Hepatocyte (in vitro differentiated cells): Measurements from ENCODE around the gene ARHGAP40. TPM values are rescaled to one million over a fixed set of nuclear protein-coding genes. Genes with fewer than 3 reads are reported as not detected.

Source experiments
- DNase-seq: peaks from one replicate; pipeline ENCODE4 v3.0.0-alpha.2; 2016; ENCODE audit warnings: low spot score
- H2AFZ ChIP-seq: fragments of 200-600 bp; sonication (generic); 2 replicates; pipeline ENCODE4 v1.6.0; 2016; ENCODE audit warnings: antibody characterized with exemption, mild to moderate bottlenecking
- H3K27ac ChIP-seq: fragments of 200-600 bp; sonication (generic); 2 replicates; pipeline ENCODE4 v1.5.1; 2016; ENCODE audit warnings: mild to moderate bottlenecking
- H3K27me3 ChIP-seq: fragments of 200-600 bp; sonication (generic); 2 replicates; pipeline ENCODE4 v1.6.1; 2016
- H3K36me3 ChIP-seq: fragments of 200-600 bp; sonication (generic); replicated peaks from 2 replicates; pipeline ENCODE4 v1.5.1; 2016; ENCODE audit warnings: low read depth; ENCODE audit not compliant: insufficient read depth
- H3K4me1 ChIP-seq: fragments of 200-600 bp; sonication (generic); 2 replicates; pipeline ENCODE4 v1.5.1; 2016; ENCODE audit warnings: mild to moderate bottlenecking, moderate library complexity; ENCODE audit not compliant: insufficient read depth
- H3K4me2 ChIP-seq: fragments of 200-600 bp; sonication (generic); 2 replicates; pipeline ENCODE4 v1.6.0; 2016
- H3K4me3 ChIP-seq: fragments of 200-600 bp; sonication (generic); 2 replicates; pipeline ENCODE4 v1.5.1; 2016; ENCODE audit warnings: mild to moderate bottlenecking
- H3K79me2 ChIP-seq: fragments of 200-600 bp; sonication (generic); 2 replicates; pipeline ENCODE4 v1.6.0; 2017; ENCODE audit warnings: mild to moderate bottlenecking
- H3K9me2 ChIP-seq: fragments of 200-600 bp; sonication (generic); replicated peaks from 2 replicates; pipeline ENCODE4 v1.6.0; 2017; ENCODE audit warnings: mild to moderate bottlenecking; ENCODE audit not compliant: insufficient read depth
- H3K9me3 ChIP-seq: fragments of 200-600 bp; sonication (generic); 2 replicates; pipeline ENCODE4 v1.5.1; 2016; ENCODE audit warnings: low read depth, mild to moderate bottlenecking
- H4K20me1 ChIP-seq: fragments of 200-600 bp; sonication (generic); 2 replicates; pipeline ENCODE4 v1.6.0; 2016; ENCODE audit warnings: mild to moderate bottlenecking; ENCODE audit not compliant: insufficient read depth, poor library complexity, severe bottlenecking
- EZH2 ChIP-seq: fragments of 200-600 bp; sonication (generic); IDR thresholded peaks from 2 replicates; pipeline ENCODE4 v1.6.1; 2016; ENCODE audit warnings: antibody characterized with exemption, mild to moderate bottlenecking, borderline replicate concordance
- EZH2phosphoT487 ChIP-seq: fragments of 200-600 bp; sonication (generic); IDR thresholded peaks from one replicate; pipeline ENCODE4 v1.6.1; 2018; ENCODE audit warnings: antibody characterized with exemption, mild to moderate bottlenecking, low read depth, moderate library complexity; ENCODE audit not compliant: unreplicated experiment, severe bottlenecking
- WGBS: methylation state at CpG from one replicate; pipeline ENCODE4 v1.1.6; 2016; ENCODE audit warnings: low lambda C conversion rate; ENCODE audit errors: missing lambda C conversion rate; 5-methylcytosine and 5-hydroxymethylcytosine counted together
- polyA plus RNA-seq: library from polyadenylated mRNA; unstranded; fragments of >200 nt; fragmentation: Nextera tagmentation; extraction: Ambion mirVana; gene quantifications from 2 replicates; pipeline ENCODE4 v1.2.1, GENCODE V29; 2016
- total RNA-seq: library from RNA; depleted of rRNA; stranded (reverse); fragments of >200 nt; gene quantifications from 2 replicates; pipeline ENCODE4 v1.2.3, GENCODE V29; 2014
- TF ChIP-seq, protein P1 (sequence below): fragments of 200-600 bp; sonication (generic); IDR thresholded peaks from 2 replicates; pipeline ENCODE4 v1.5.1; 2016; ENCODE audit warnings: antibody characterized with exemption, mild to moderate bottlenecking; ENCODE audit not compliant: poor library complexity

ARHGAP40 gene
- total and polyA plus RNA-seq, 2 experiments from 2014 or later: 1.1 to 1.2 TPM

DNA sequence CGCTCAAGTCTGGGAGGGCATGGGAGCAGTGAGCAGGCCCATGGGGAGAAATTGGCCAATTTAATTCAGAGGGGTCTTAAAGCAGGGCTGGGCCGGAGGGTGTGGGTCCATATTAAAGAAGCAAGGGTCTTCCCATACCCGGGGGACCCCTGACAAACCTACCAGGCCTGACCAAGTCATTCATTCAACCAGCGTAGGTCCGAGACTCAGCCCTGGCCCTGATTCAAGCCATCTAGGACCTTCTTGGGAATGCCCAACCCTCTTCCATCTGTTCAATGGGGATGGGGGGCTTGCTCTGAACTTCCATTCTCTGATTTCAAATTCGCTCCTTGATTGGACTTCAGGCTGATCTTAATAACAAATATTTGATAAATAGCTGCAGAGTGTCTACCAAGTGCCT is 13.3 kb upstream of the ARHGAP40 start:
- no peak for TF ChIP-seq EZH2phosphoT487
- TF ChIP-seq, protein P1, sequence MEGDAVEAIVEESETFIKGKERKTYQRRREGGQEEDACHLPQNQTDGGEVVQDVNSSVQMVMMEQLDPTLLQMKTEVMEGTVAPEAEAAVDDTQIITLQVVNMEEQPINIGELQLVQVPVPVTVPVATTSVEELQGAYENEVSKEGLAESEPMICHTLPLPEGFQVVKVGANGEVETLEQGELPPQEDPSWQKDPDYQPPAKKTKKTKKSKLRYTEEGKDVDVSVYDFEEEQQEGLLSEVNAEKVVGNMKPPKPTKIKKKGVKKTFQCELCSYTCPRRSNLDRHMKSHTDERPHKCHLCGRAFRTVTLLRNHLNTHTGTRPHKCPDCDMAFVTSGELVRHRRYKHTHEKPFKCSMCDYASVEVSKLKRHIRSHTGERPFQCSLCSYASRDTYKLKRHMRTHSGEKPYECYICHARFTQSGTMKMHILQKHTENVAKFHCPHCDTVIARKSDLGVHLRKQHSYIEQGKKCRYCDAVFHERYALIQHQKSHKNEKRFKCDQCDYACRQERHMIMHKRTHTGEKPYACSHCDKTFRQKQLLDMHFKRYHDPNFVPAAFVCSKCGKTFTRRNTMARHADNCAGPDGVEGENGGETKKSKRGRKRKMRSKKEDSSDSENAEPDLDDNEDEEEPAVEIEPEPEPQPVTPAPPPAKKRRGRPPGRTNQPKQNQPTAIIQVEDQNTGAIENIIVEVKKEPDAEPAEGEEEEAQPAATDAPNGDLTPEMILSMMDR: no peak
- TF ChIP-seq EZH2: no peak

DNA sequence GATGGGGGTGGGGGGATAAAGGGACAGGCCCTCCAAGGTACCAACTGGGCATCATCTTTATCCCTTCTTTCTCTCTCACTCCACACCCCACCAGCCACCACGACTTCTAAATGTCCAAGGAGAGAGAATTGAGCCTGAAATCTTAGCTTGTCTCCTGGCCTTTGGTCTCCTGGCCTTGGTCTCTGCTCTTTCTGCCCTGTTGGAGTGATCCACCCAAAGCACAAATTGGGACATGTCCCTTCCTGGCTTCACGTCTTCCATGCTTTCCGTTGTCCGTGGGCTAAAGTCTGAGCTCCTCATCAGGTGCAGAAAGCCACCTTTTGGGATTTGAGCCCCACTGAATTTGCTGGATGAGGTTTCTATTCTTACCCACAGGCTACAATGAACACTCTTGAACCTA is 12.3 kb upstream of the ARHGAP40 start:
- no peak overlapping the region for H3K4me2 ChIP-seq
- no peaks in the 10 kb centered on the region for H3K9me3 ChIP-seq
- H3K9me2 ChIP-seq: no peaks in the 10 kb centered on the region
- no peak overlapping the region for H3K4me3 ChIP-seq
- TF ChIP-seq EZH2phosphoT487: no peak
- TF ChIP-seq, protein P1: no peak
- no peak for TF ChIP-seq EZH2
- H3K27ac ChIP-seq: no peak overlapping the region
- DNase-seq: no peak
- H3K27me3 ChIP-seq: no peaks in the 10 kb centered on the region
- no peaks in the 10 kb centered on the region for H3K36me3 ChIP-seq
- no peaks in the 10 kb centered on the region for H4K20me1 ChIP-seq
- H3K79me2 ChIP-seq: no peaks in the 10 kb centered on the region
- no peaks in the 10 kb centered on the region for H3K4me1 ChIP-seq
- 90% methylated on average over 4 of the region's 4 CpGs for WGBS
- H2AFZ ChIP-seq: no peak overlapping the region

More for the DNA sequence above, 13.3 kb upstream of the ARHGAP40 start:
- no peak overlapping the region for H3K27ac ChIP-seq
- no peaks in the 10 kb centered on the region for H3K4me1 ChIP-seq
- no peaks in the 10 kb centered on the region for H3K9me3 ChIP-seq
- DNase-seq: no peak
- no peak overlapping the region for H2AFZ ChIP-seq
- no peaks in the 10 kb centered on the region for H3K27me3 ChIP-seq
- no peak overlapping the region for H3K4me3 ChIP-seq
- H3K79me2 ChIP-seq: no peaks in the 10 kb centered on the region
- whole genome bisulfite sequencing: 97% methylated on average over 6 of the region's 6 CpGs
- no peaks in the 10 kb centered on the region for H3K36me3 ChIP-seq
- no peak overlapping the region for H3K4me2 ChIP-seq
- H4K20me1 ChIP-seq: no peaks in the 10 kb centered on the region
- H3K9me2 ChIP-seq: no peaks in the 10 kb centered on the region

DNA sequence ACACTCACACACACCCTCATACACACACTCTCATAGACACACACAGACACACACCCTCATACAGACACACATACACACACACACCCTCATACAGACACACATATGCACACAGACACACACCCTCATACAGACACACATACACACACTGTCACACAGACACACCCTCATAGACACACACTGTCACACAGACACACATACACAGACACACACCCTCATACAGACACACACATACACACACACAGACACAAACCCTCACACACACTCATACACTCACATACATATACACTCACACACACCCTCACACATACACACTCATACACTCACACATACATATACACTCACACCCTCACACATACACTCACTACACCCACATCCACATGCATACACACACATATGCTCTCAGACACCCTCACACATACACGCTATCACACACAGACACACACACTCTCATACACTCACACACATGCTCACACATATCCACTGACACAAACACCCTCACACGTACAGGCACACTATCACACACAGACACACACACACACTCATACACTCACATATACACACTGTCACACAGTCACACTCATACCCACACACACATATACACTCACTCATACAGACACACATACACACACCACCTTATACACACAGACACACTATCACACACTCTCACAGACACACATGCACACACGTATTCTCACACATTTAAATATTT is 11.5 kb upstream of the ARHGAP40 start:
- no peak overlapping the region for H3K4me3 ChIP-seq
- H3K9me3 ChIP-seq: no peaks in the 10 kb centered on the region
- H3K4me2 ChIP-seq: no peak overlapping the region
- H4K20me1 ChIP-seq: no peaks in the 10 kb centered on the region
- DNase-seq: no peak
- no peaks in the 10 kb centered on the region for H3K9me2 ChIP-seq
- H2AFZ ChIP-seq: no peak overlapping the region
- no peaks in the 10 kb centered on the region for H3K36me3 ChIP-seq
- no peaks in the 10 kb centered on the region for H3K4me1 ChIP-seq
- TF ChIP-seq, protein P1: no peak
- TF ChIP-seq EZH2 (no peak), EZH2phosphoT487 (no peak)
- H3K27ac ChIP-seq: no peak overlapping the region
- no peaks in the 10 kb centered on the region for H3K27me3 ChIP-seq
- H3K79me2 ChIP-seq: no peaks in the 10 kb centered on the region
- WGBS: 92% methylated on average over 3 of the region's 3 CpGs
